HepG2 (cell line): ENCODE measurements around the gene WDR6. TPM values are rescaled to one million over a fixed set of nuclear protein-coding genes. Genes with fewer than 3 reads are reported as not detected.

ENCODE experiments used
- ATAC-seq: fragments of 200-7000 bp; cut with Tn5 transposase; 3 replicates; pipeline ENCODE4 v1.9.1; 2020; ENCODE audit warnings: mild to moderate bottlenecking, moderate library complexity
- BruUV-seq: library from RNA; stranded (reverse); fragments of 400-500 nt; replicated peaks from 2 replicates; lab custom pipeline; 2021; lab: Mats Ljungman, UMichigan
- CTCF ChIA-PET: fragments of 300-600 bp; formaldehyde crosslinking; extraction: SDS; loops from one replicate; lab custom pipeline; 2021; ENCODE audit warnings: low total read pairs, inconsistent platforms, low intra/inter-chr PET ratio; lab: Yijun Ruan, JAX
- POLR2A ChIA-PET: fragments of 350-600 bp; sonication (Branson Sonifier 250); formaldehyde crosslinking; loops from one replicate; lab custom pipeline; 2020; ENCODE audit warnings: antibody characterized with exemption, inconsistent platforms; lab: Yijun Ruan, JAX
- DNase-seq: peaks from one replicate; pipeline ENCODE4 v3.0.0-alpha.2; 2015; ENCODE audit warnings: low spot score
- FAIRE-seq: peaks from 3 replicates; lab custom pipeline; 2011; peaks lifted over from hg19 to GRCh38; lab: Jason Lieb, UNC
- H2AFZ ChIP-seq: one replicate; pipeline ENCODE4 v1.6.1; 2011; ENCODE audit warnings: low read length, inconsistent platforms
- H3K27ac ChIP-seq: fragments of 300-600 bp; 3 replicates; pipeline ENCODE4 v1.8.0; 2011; ENCODE audit warnings: mixed run types, mild to moderate bottlenecking, mixed read lengths, low read length, inconsistent platforms; ENCODE audit not compliant: insufficient read depth; ENCODE audit errors: extremely low read length
- H3K27me3 ChIP-seq, 2 experiments: fragments of 200-600 bp in 1 of 2; 2 replicates in 1 of 2; 3 replicates in 1 of 2; pipeline versions ENCODE4 v1.6.0 to v1.8.0; 2011; ENCODE audit warnings: low read length in 2 of 2, mild to moderate bottlenecking in 2 of 2, moderate library complexity in 2 of 2, inconsistent platforms in 1 of 2; ENCODE audit not compliant: insufficient read depth in 2 of 2, control insufficient read depth in 1 of 2
- H3K36me3 ChIP-seq, 2 experiments: fragments of 200-600 bp in 1 of 2; replicated peaks in 1 of 2; 2 replicates in 1 of 2; 3 replicates in 1 of 2; pipeline versions ENCODE4 v1.5.1 to v1.8.0; 2011; ENCODE audit warnings: low read length in 2 of 2, inconsistent platforms in 1 of 2; ENCODE audit not compliant: insufficient read depth in 2 of 2, control insufficient read depth in 1 of 2
- H3K4me1 ChIP-seq: 2 replicates; pipeline ENCODE4 v1.5.1; 2012; ENCODE audit warnings: low read length, inconsistent platforms; ENCODE audit not compliant: insufficient read depth
- H3K4me2 ChIP-seq: 2 replicates; pipeline ENCODE4 v1.6.0; 2011; ENCODE audit warnings: low read depth, low read length, inconsistent platforms
- H3K4me3 ChIP-seq, 3 experiments: fragments of 200-600 bp in 1 of 3; sonication (generic), shearing (Covaris generic) in 1 of 3; replicated peaks in 1 of 3; 2 replicates each; pipeline ENCODE4 v1.5.1; 2011 to 2016; ENCODE audit warnings: low read length in 3 of 3, inconsistent platforms in 2 of 3, low read depth in 2 of 3, mild to moderate bottlenecking in 2 of 3, control low read depth in 1 of 3, mixed read lengths in 1 of 3; ENCODE audit not compliant: insufficient read depth in 1 of 3
- H3K79me2 ChIP-seq: one replicate; pipeline ENCODE4 v1.6.1; 2011; ENCODE audit warnings: low read length, inconsistent platforms; ENCODE audit not compliant: insufficient read depth
- H3K9ac ChIP-seq: 2 replicates; pipeline ENCODE4 v1.6.0; 2011; ENCODE audit warnings: mild to moderate bottlenecking, low read depth, low read length, inconsistent platforms; ENCODE audit not compliant: insufficient read depth
- H3K9me3 ChIP-seq: 2 replicates; pipeline ENCODE4 v1.5.1; 2012; ENCODE audit warnings: mild to moderate bottlenecking, low read length
- H4K20me1 ChIP-seq: 2 replicates; pipeline ENCODE4 v1.6.0; 2011; ENCODE audit warnings: inconsistent platforms, mild to moderate bottlenecking, low read length, moderate library complexity; ENCODE audit not compliant: insufficient read depth
- AGO2 ChIP-seq: fragments of 200-400 bp; formaldehyde crosslinking; optimal IDR thresholded peaks from 2 replicates; pipeline ENCODE3; 2017; ENCODE audit warnings: mild to moderate bottlenecking, low read depth, low read length, moderate library complexity
- DNMT1 ChIP-seq: sonication (generic); formaldehyde crosslinking; IDR thresholded peaks from 2 replicates; pipeline ENCODE4 v1.5.1; 2020; ENCODE audit warnings: mild to moderate bottlenecking, missing genetic modification reagents
- POLR2A ChIP-seq, 2 experiments: IDR thresholded peaks; 2 replicates each; pipeline ENCODE4 v1.6.1; 2011; ENCODE audit warnings: low read depth in 2 of 2, low read length in 2 of 2, mild to moderate bottlenecking in 1 of 2, moderate library complexity in 1 of 2; ENCODE audit not compliant: insufficient read depth in 1 of 2
- RBFOX2 ChIP-seq: fragments of 200-400 bp; formaldehyde crosslinking; IDR thresholded peaks from 2 replicates; pipeline ENCODE4 v1.6.1; 2017; ENCODE audit warnings: low read depth, mild to moderate bottlenecking, low read length
- RBM22 ChIP-seq: fragments of 200-400 bp; formaldehyde crosslinking; optimal IDR thresholded peaks from 2 replicates; pipeline ENCODE3; 2017; ENCODE audit warnings: mild to moderate bottlenecking, low read length, moderate library complexity
- XBP1 ChIP-seq: sonication (generic); formaldehyde crosslinking; IDR thresholded peaks from 2 replicates; pipeline ENCODE4 v1.5.0; 2020; ENCODE audit warnings: missing genetic modification reagents
- ZNF280D ChIP-seq: sonication (generic); formaldehyde crosslinking; IDR thresholded peaks from 2 replicates; pipeline ENCODE4 v1.5.1; 2020; ENCODE audit warnings: mild to moderate bottlenecking, missing genetic modification reagents
- ZNF501 ChIP-seq: sonication (generic); formaldehyde crosslinking; IDR thresholded peaks from 2 replicates; pipeline ENCODE4 v1.5.1; 2020; ENCODE audit warnings: mild to moderate bottlenecking, moderate library complexity, missing genetic modification reagents
- ZNF770 ChIP-seq: sonication (generic); formaldehyde crosslinking; IDR thresholded peaks from 2 replicates; pipeline ENCODE4 v1.5.0; 2020; ENCODE audit warnings: mild to moderate bottlenecking, missing genetic modification reagents
- WGBS: methylation state at CpG from one replicate; pipeline ENCODE4 v1.1.6; 2017; ENCODE audit warnings: low lambda C conversion rate; 5-methylcytosine and 5-hydroxymethylcytosine counted together
- in situ Hi-C: cut with HindIII; loops from 2 replicates; pipeline ENCODE4 v1.10.0; 2017; ENCODE audit warnings: low pct_unique_long_range_greater_than_20kb; ENCODE audit not compliant: extremely low pct_ligation_motif_present
- intact Hi-C: fragments of 100-400 bp; cut with micrococcal nuclease; formaldehyde crosslinking; loops from one replicate; pipeline ENCODE4 v1.10.0; 2022; ENCODE audit not compliant: unreplicated experiment
- polyA plus RNA-seq, 8 experiments: library from polyadenylated mRNA; depleted of rRNA in 3 of 8; stranded (reverse) in 7 of 8; unstranded in 1 of 8; fragments of >200 nt; fragmentation: Illumina TruSeq in 4 of 8; extraction: Trizol in 4 of 8; gene quantifications; 2 replicates each; pipeline versions ENCODE4 v1.2.1 to v1.2.3, GENCODE V29; 2011 to 2016; ENCODE audit warnings: low read depth in 4 of 8, missing spikeins in 1 of 8, mixed read lengths in 1 of 8; ENCODE audit not compliant: insufficient read depth in 1 of 8
- total RNA-seq, 5 experiments: library from RNA; depleted of rRNA; stranded (reverse); fragments of >200 nt; fragmentation: Illumina TruSeq; extraction: Trizol; gene quantifications; 2 replicates each; pipeline ENCODE4 v1.2.3, GENCODE V29; 2016; ENCODE audit warnings: low read depth in 1 of 5
- TF ChIP-seq, protein P1 (sequence below): fragments of 450-650 bp; IDR thresholded peaks from 2 replicates; pipeline ENCODE4 v1.6.1; 2017; ENCODE audit warnings: mild to moderate bottlenecking

Gene WDR6
- total and polyA plus RNA-seq, 2 of the 13 experiments (the other 11 are each of a cell fraction or from before 2014, with no cell fraction given) = 73.4 to 139 TPM

- TF ChIP-seq ZNF770 (CRISPR knock-in tag) = peak; percentile 57; the same call in 1 of the 2 replicates
Measured at GRCh38 chr3:49025005-49025792, 18.0 kb downstream of the WDR6 start (continued).

- Histone ChIP-seq H2AFZ (no peak overlapping the region), H3K27ac (no peak overlapping the region), H3K4me3 (no peak overlapping the region), H3K27me3 (no peaks in the 10 kb centered on the region; a peak in 1 of 5 replicates), H3K79me2 (peaks cover 27% of the 10 kb centered on the region), H3K4me2 (no peak overlapping the region), H3K36me3 (peaks cover 18 to 39% of the 10 kb centered on the region in 2 experiments), H3K4me1 (peaks cover 55% of the 10 kb centered on the region), H4K20me1 (no peaks in the 10 kb centered on the region), H3K9ac (no peak overlapping the region), H3K9me3 (no peaks in the 10 kb centered on the region)
- ChIA-PET POLR2A (interaction anchor here (0.9 to 11.1 kb wide), 3 partner anchors 16 to 68 kb away, joined by 3 to 280 read pairs (median 3); partner anchors contain the start of genes QRICH1 and WDR6), CTCF (no interaction called here)
- no TSS peak for BruUV-seq
- no peak for DNase-seq
- no peak for ATAC-seq
- 100% methylated on average over 8 of the region's 8 CpGs for WGBS
- in situ Hi-C loops (no loop called here), intact Hi-C loops (no loop called here)
- FAIRE-seq = no peak
- TF ChIP-seq XBP1 (CRISPR knock-in tag) (no peak), ZNF501 (CRISPR knock-in tag) (0 out of 2 replicates have a peak, but pooled peaks have one; percentile 17), DNMT1 (CRISPR knock-in tag) (0 out of 2 replicates have a peak, but pooled peaks have one; percentile 26), RBFOX2 (peak; percentile 58; the same call in 1 of the 2 replicates), ZNF280D (CRISPR knock-in tag) (no peak), RBM22 (peak; percentile 45), AGO2 (peak; percentile 64), POLR2A (IDR thresholded peaks at IDR 0.05; ENCODE audit: insufficient read depth in 1 of 2, low read depth in 2 of 2, low read length in 2 of 2) (peak in 1 of 2 experiments; percentile 51; a peak in 1 of 4 replicates)
- TF ChIP-seq, protein P1, sequence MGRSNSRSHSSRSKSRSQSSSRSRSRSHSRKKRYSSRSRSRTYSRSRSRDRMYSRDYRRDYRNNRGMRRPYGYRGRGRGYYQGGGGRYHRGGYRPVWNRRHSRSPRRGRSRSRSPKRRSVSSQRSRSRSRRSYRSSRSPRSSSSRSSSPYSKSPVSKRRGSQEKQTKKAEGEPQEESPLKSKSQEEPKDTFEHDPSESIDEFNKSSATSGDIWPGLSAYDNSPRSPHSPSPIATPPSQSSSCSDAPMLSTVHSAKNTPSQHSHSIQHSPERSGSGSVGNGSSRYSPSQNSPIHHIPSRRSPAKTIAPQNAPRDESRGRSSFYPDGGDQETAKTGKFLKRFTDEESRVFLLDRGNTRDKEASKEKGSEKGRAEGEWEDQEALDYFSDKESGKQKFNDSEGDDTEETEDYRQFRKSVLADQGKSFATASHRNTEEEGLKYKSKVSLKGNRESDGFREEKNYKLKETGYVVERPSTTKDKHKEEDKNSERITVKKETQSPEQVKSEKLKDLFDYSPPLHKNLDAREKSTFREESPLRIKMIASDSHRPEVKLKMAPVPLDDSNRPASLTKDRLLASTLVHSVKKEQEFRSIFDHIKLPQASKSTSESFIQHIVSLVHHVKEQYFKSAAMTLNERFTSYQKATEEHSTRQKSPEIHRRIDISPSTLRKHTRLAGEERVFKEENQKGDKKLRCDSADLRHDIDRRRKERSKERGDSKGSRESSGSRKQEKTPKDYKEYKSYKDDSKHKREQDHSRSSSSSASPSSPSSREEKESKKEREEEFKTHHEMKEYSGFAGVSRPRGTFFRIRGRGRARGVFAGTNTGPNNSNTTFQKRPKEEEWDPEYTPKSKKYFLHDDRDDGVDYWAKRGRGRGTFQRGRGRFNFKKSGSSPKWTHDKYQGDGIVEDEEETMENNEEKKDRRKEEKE = no peak
Measured at GRCh38 chr3:49025793-49026520, 18.8 kb downstream of the WDR6 start.
